Erythroblast (primary cell): ENCODE data around the gene FNIP2.

Experiments
- GATA1 ChIP-seq: IDR thresholded peaks from 2 replicates; pipeline ENCODE4 v1.6.1; 2011; ENCODE audit warnings: low read depth, mild to moderate bottlenecking, control low read depth, low read length, moderate library complexity
- POLR2A ChIP-seq: IDR thresholded peaks from 2 replicates; pipeline ENCODE4 v1.6.1; 2011; ENCODE audit warnings: mild to moderate bottlenecking, low read length

- TF ChIP-seq POLR2A (no peak), GATA1 (no peak)
Observed at GRCh38 chr4:158850371-158850770, 81.5 kb downstream of the FNIP2 start.
